Endothelial cell of hepatic sinusoid (primary cell): ENCODE measurements around the gene GRIK4.

Source experiments
- in situ Hi-C: cut with HindIII; loops from 2 replicates; pipeline ENCODE4 v1.10.0; 2017; ENCODE audit warnings: low sequenced_read_pairs

GRIK4 gene

GRCh38 chr11:120867988-120868387 lies 356.4 kb downstream of the GRIK4 start:
- in situ Hi-C loops, result no loop called here

GRCh38 chr11:120869097-120869496 lies 357.5 kb downstream of the GRIK4 start:
- in situ Hi-C loops, result no loop called here

- in situ Hi-C loops, result no loop called here
Observed at GRCh38 chr11:120869516-120870011, 358.0 kb downstream of the GRIK4 start.

- in situ Hi-C loops, result no loop called here
Observed at GRCh38 chr11:120871194-120871593, 359.6 kb downstream of the GRIK4 start.

- in situ Hi-C loops, result no loop called here
Observed at GRCh38 chr11:120871924-120872323, 360.4 kb downstream of the GRIK4 start.

- in situ Hi-C loops, result no loop called here
Observed at GRCh38 chr11:120873966-120874735, 362.6 kb downstream of the GRIK4 start.

GRCh38 chr11:120875986-120876385 lies 364.4 kb downstream of the GRIK4 start:
- in situ Hi-C loops, result no loop called here

- in situ Hi-C loops, result no loop called here
Observed at GRCh38 chr11:120877746-120878365, 366.3 kb downstream of the GRIK4 start.

- in situ Hi-C loops, result no loop called here
Observed at GRCh38 chr11:120878781-120879180, 367.2 kb downstream of the GRIK4 start.

- in situ Hi-C loops, result no loop called here
Observed at GRCh38 chr11:120880498-120881175, 369.1 kb downstream of the GRIK4 start.

- in situ Hi-C loops, result no loop called here
Observed at GRCh38 chr11:120881596-120881995, 370.0 kb downstream of the GRIK4 start.

GRCh38 chr11:120882175-120882574 lies 370.6 kb downstream of the GRIK4 start:
- in situ Hi-C loops, result no loop called here

- in situ Hi-C loops, result no loop called here
Observed at GRCh38 chr11:120883404-120884080, 372.0 kb downstream of the GRIK4 start.

- in situ Hi-C loops, result no loop called here
Observed at GRCh38 chr11:120884154-120885020, 372.8 kb downstream of the GRIK4 start.

- in situ Hi-C loops, result no loop called here
Observed at GRCh38 chr11:120890609-120891320, 379.2 kb downstream of the GRIK4 start.

- in situ Hi-C loops, result no loop called here
Observed at GRCh38 chr11:120893440-120894201, 382.1 kb downstream of the GRIK4 start.

GRCh38 chr11:120894202-120894985 lies 382.8 kb downstream of the GRIK4 start:
- in situ Hi-C loops, result no loop called here

- in situ Hi-C loops, result no loop called here
Observed at GRCh38 chr11:120896687-120897086, 385.1 kb downstream of the GRIK4 start.
